Body of pancreas (tissue), 4 donors: ENCODE results near the gene ACVR1B.

Experiments
- CTCF ChIP-seq, 7 experiments: fragments of 450-650 bp in 4 of 7; fragments of 200-600 bp in 3 of 7; sonication (generic) in 3 of 7; IDR thresholded peaks; one replicate each; pipeline ENCODE4 v1.5.1; 2016 to 2019; ENCODE audit warnings: antibody characterized with exemption in 7 of 7
- POLR2A ChIP-seq, 3 donors: fragments of 450-650 bp; IDR thresholded peaks; one replicate each; pipeline ENCODE4 v1.6.1; 2016; ENCODE audit warnings: antibody characterized with exemption in 3 of 3, mild to moderate bottlenecking in 2 of 3

GRCh38 chr12:51994959-51995358 lies 43.5 kb downstream of the ACVR1B start:
- TF ChIP-seq CTCF (IDR thresholded peaks at IDR 0.05) (no peak), POLR2A (IDR thresholded peaks at IDR 0.05) (no peak)
